Progenitor cell of endocrine pancreas (in vitro differentiated cells): ENCODE data around the gene TPRG1. TPM values are rescaled to one million over a fixed set of nuclear protein-coding genes. Genes with fewer than 3 reads are reported as not detected.
A peak's percentile ranks its signal among the peaks of the same experiment; 100 is the strongest.
"Not testable (repeated sequence)": the region's sequence is repeated elsewhere in the genome, so short reads cannot be mapped to it uniquely, and the experiment has no call there.

Experiments used
- DNase-seq: peaks from one replicate; pipeline ENCODE4 v3.0.0; 2021; ENCODE audit warnings: low spot score; ENCODE audit not compliant: unreplicated experiment
- H3K27ac Mint-ChIP-seq: 2 replicates; pipeline ENCODE4 v1.8.0; 2021; ENCODE audit warnings: mild to moderate bottlenecking, moderate library complexity, mixed read lengths
- H3K27me3 Mint-ChIP-seq: 2 replicates; pipeline ENCODE4 v1.8.0; 2021; ENCODE audit warnings: mixed read lengths
- H3K36me3 Mint-ChIP-seq: 2 replicates; pipeline ENCODE4 v1.8.0; 2022; ENCODE audit warnings: mixed read lengths; ENCODE audit not compliant: insufficient read depth
- H3K4me1 Mint-ChIP-seq: 2 replicates; pipeline ENCODE4 v1.8.0; 2021; ENCODE audit warnings: low read depth, mixed read lengths
- H3K4me3 Mint-ChIP-seq: 2 replicates; pipeline ENCODE4 v1.8.0; 2021; ENCODE audit warnings: low read depth, mild to moderate bottlenecking, moderate library complexity, mixed read lengths
- H3K9me3 Mint-ChIP-seq: 2 replicates; pipeline ENCODE4 v1.8.0; 2021; ENCODE audit warnings: low read depth, mixed read lengths
- CTCF ChIP-seq: fragments of 200-600 bp; sonication (generic); IDR thresholded peaks from one replicate; pipeline ENCODE4 v1.5.0; 2021; ENCODE audit warnings: antibody characterized with exemption, mild to moderate bottlenecking; ENCODE audit not compliant: unreplicated experiment
- total RNA-seq: library from RNA; stranded (reverse); gene quantifications from 2 replicates; pipeline ENCODE4 v1.2.1, GENCODE V29; 2021

TPRG1 gene
- total RNA-seq, 1 donor from 2014 or later = 2.3 TPM

GRCh38 chr3:189325454-189325853, 153.7 kb downstream of the TPRG1 start:
- Mint-ChIP-seq H3K9me3 (no peaks in the 10 kb centered on the region), H3K27me3 (no peaks in the 10 kb centered on the region), H3K4me3 (no peak overlapping the region), H3K36me3 (no peaks in the 10 kb centered on the region), H3K27ac (no peak overlapping the region), H3K4me1 (no peaks in the 10 kb centered on the region)
- no peak for TF ChIP-seq CTCF
- DNase-seq = no peak

- not testable (repeated sequence) for H3K27ac Mint-ChIP-seq, H3K9me3 Mint-ChIP-seq, H3K27me3 Mint-ChIP-seq, DNase-seq, H3K4me1 Mint-ChIP-seq, H3K4me3 Mint-ChIP-seq, H3K36me3 Mint-ChIP-seq
These were observed 157.9 kb downstream of the TPRG1 start for GRCh38 chr3:189329630-189330029.

- Mint-ChIP-seq H3K4me3 (no peak overlapping the region), H3K9me3 (peaks cover 2% of the 10 kb centered on the region), H3K4me1 (no peaks in the 10 kb centered on the region), H3K27me3 (no peaks in the 10 kb centered on the region), H3K36me3 (no peaks in the 10 kb centered on the region), H3K27ac (no peak overlapping the region)
- TF ChIP-seq CTCF = no peak
- DNase-seq = no peak
These were observed 158.3 kb downstream of the TPRG1 start for GRCh38 chr3:189330066-189330465.

- Mint-ChIP-seq H3K27ac (no peak overlapping the region), H3K4me3 (no peak overlapping the region), H3K27me3 (no peaks in the 10 kb centered on the region), H3K4me1 (no peaks in the 10 kb centered on the region), H3K36me3 (no peaks in the 10 kb centered on the region), H3K9me3 (peaks cover 2% of the 10 kb centered on the region)
- DNase-seq = no peak
- no peak for TF ChIP-seq CTCF
These were observed 159.2 kb downstream of the TPRG1 start for GRCh38 chr3:189331002-189331418.

- Mint-ChIP-seq H3K4me3 (no peak overlapping the region), H3K27me3 (no peaks in the 10 kb centered on the region), H3K27ac (no peak overlapping the region), H3K4me1 (peaks cover 11% of the 10 kb centered on the region), H3K36me3 (no peaks in the 10 kb centered on the region), H3K9me3 (peaks cover 2% of the 10 kb centered on the region)
- TF ChIP-seq CTCF = no peak
- no peak for DNase-seq
These were observed 162.5 kb downstream of the TPRG1 start for GRCh38 chr3:189334064-189334920.

GRCh38 chr3:189337673-189338091, 165.9 kb downstream of the TPRG1 start:
- DNase-seq = no peak
- peaks cover 11% of the 10 kb centered on the region for H3K4me1 Mint-ChIP-seq
- H3K36me3 Mint-ChIP-seq = no peaks in the 10 kb centered on the region
- no peaks in the 10 kb centered on the region for H3K27me3 Mint-ChIP-seq
- H3K9me3 Mint-ChIP-seq = peaks cover 1% of the 10 kb centered on the region
- peak overlapping the region; percentile 89 for H3K27ac Mint-ChIP-seq
- TF ChIP-seq CTCF = no peak
- no peak overlapping the region for H3K4me3 Mint-ChIP-seq
